ENCODE results near the gene ZNF511.

DNA sequence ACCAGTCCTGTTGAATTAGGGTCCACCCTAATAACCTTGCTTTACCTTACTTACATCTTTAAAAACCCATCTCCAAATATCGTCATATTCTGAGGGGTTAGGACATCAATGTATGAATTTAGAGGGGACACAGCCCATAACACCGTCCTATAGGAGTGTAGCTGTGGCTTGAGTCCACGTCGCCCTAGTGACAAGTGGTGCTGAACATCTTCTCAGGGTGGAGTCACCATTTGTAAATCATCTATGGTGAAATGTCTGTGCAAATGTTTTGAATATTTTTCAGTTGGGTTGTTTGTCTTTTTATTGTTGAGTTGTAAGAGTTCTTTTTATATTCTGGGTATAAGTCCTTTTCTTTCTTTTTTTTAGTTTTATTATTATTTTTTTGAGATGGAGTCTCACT lies 33.3 kb downstream of the ZNF511 start:
- TF ChIP-seq POLR2A (IDR thresholded peaks at IDR 0.05) (no peak), CTCF (IDR thresholded peaks at IDR 0.05) (no peak), POLR2AphosphoS5 (IDR thresholded peaks at IDR 0.05; ENCODE audit: insufficient read depth in 1 of 2, low read depth in 1 of 2) (no peak)
